H1 (cell line): ENCODE results near the gene VPS35L. TPM values are rescaled to one million over a fixed set of nuclear protein-coding genes. Genes with fewer than 3 reads are reported as not detected.

ENCODE experiments used
- CBX8 ChIP-seq: fragments of 300-800, 300-1000 bp; sonication (generic); IDR thresholded peaks from 2 replicates; pipeline ENCODE4 v1.7.1; 2016; ENCODE audit warnings: low read depth, low read length, borderline replicate concordance
- CHD2 ChIP-seq: IDR thresholded peaks from 2 replicates; pipeline ENCODE4 v1.6.1; 2012; ENCODE audit warnings: low read length, improper control_type of control experiment
- EP300 ChIP-seq, 2 experiments: IDR thresholded peaks; 1 replicate in 1 of 2; 2 replicates in 1 of 2; pipeline ENCODE4 v1.6.1; 2011 to 2012; ENCODE audit warnings: low read depth in 2 of 2, low read length in 2 of 2, mild to moderate bottlenecking in 2 of 2, borderline replicate concordance in 1 of 2, inconsistent platforms in 1 of 2, moderate library complexity in 1 of 2
- JUND ChIP-seq: IDR thresholded peaks from 2 replicates; pipeline ENCODE4 v1.6.1; 2011; ENCODE audit warnings: mild to moderate bottlenecking, improper control_type of control experiment, low read length
- KDM1A ChIP-seq: fragments of 200-600, 300-600 bp; sonication (generic); IDR thresholded peaks from 2 replicates; pipeline ENCODE4 v1.7.1; 2016; ENCODE audit warnings: mild to moderate bottlenecking, low read length, borderline replicate concordance
- MAX ChIP-seq: IDR thresholded peaks from 2 replicates; pipeline ENCODE4 v1.6.1; 2012; ENCODE audit warnings: inconsistent platforms
- NRF1 ChIP-seq: IDR thresholded peaks from 2 replicates; pipeline ENCODE4 v1.6.1; 2011; ENCODE audit warnings: mild to moderate bottlenecking, low read depth, low read length, improper control_type of control experiment
- SAP30 ChIP-seq: fragments of 300-600 bp; sonication (generic); IDR thresholded peaks from 2 replicates; pipeline ENCODE4 v1.7.1; 2012; ENCODE audit warnings: low read length, moderate library complexity, mild to moderate bottlenecking, inconsistent platforms; ENCODE audit not compliant: insufficient read depth, insufficient replicate concordance
- SP4 ChIP-seq: IDR thresholded peaks from 2 replicates; pipeline ENCODE4 v1.6.1; 2012; ENCODE audit warnings: low read length, inconsistent platforms
- polyA plus RNA-seq, 7 experiments: library from polyadenylated mRNA; depleted of rRNA in 3 of 7; stranded (reverse) in 5 of 7; unstranded in 2 of 7; fragments of >200 nt in 5 of 7; fragments of 200-250 nt in 2 of 7; gene quantifications; 1 replicate in 5 of 7; 2 replicates in 1 of 7; 4 replicates in 1 of 7; pipeline versions ENCODE4 v1.2.1 to v1.2.3, GENCODE V29; 2011 to 2013; ENCODE audit warnings: missing spikeins in 2 of 7, mixed read lengths in 2 of 7
- total RNA-seq: library from RNA; stranded (reverse); fragmentation: NEBNext Ultra II Directional; extraction: Animal tissue kit (Norgen Biotek cat#: 25700); gene quantifications from 2 replicates; pipeline ENCODE4 v1.2.1, GENCODE V29; 2021

The VPS35L gene
- total and polyA plus RNA-seq, 2 of the 8 experiments (the other 6 are each of a cell fraction or from before 2014, with no cell fraction given), result 31.5 to 57.1 TPM

GRCh38 chr16:19555186-19555937, at the start of gene VPS35L (continued):
- TF ChIP-seq SAP30, result peak; percentile 69
- TF ChIP-seq JUND, result peak; percentile 95
- TF ChIP-seq CHD2, result 0 out of 2 replicates have a peak, but pooled peaks have one; percentile 45
- no peak; a peak in 1 of 3 replicates for TF ChIP-seq EP300 (IDR thresholded peaks at IDR 0.05; ENCODE audit: borderline replicate concordance in 1 of 2, low read depth in 2 of 2, low read length in 2 of 2)
- TF ChIP-seq MAX, result peak; percentile 81
- no peak for TF ChIP-seq KDM1A
- TF ChIP-seq SP4, result peak; percentile 65; the same call in 1 of the 2 replicates
- no peak for TF ChIP-seq NRF1
- no peak for TF ChIP-seq CBX8
